Duodenal mucosa (tissue), 2 donors: ENCODE data around the gene LILRB5.
A peak's percentile ranks its signal among the peaks of the same experiment; 100 is the strongest.
"Not testable (repeated sequence)": the region's sequence is repeated elsewhere in the genome, so short reads cannot be mapped to it uniquely, and the experiment has no call there.

ENCODE experiments used
- H3K27ac ChIP-seq: one replicate; pipeline ENCODE4 v1.7.0; 2013; ENCODE audit warnings: low read depth, low read length
- H3K27me3 ChIP-seq, 2 donors: one replicate each; pipeline ENCODE4 v1.7.0; 2013; ENCODE audit warnings: low read length in 2 of 2, control low read depth in 1 of 2; ENCODE audit not compliant: insufficient read depth in 2 of 2, control insufficient read depth in 1 of 2
- H3K36me3 ChIP-seq, 2 donors: one replicate each; pipeline ENCODE4 v1.7.0; 2013; ENCODE audit warnings: low read length in 2 of 2, control low read depth in 1 of 2; ENCODE audit not compliant: insufficient read depth in 2 of 2, control insufficient read depth in 1 of 2
- H3K4me1 ChIP-seq, 2 donors: one replicate each; pipeline ENCODE4 v1.7.0; 2013; ENCODE audit warnings: low read length in 2 of 2, control low read depth in 1 of 2; ENCODE audit not compliant: insufficient read depth in 2 of 2, control insufficient read depth in 1 of 2
- H3K4me3 ChIP-seq, 2 donors: one replicate each; pipeline ENCODE4 v1.7.0; 2013; ENCODE audit warnings: low read length in 2 of 2, low read depth in 1 of 2
- H3K9ac ChIP-seq, 2 donors: one replicate each; pipeline ENCODE4 v1.7.0; 2013; ENCODE audit warnings: low read length in 2 of 2, low read depth in 1 of 2
- H3K9me3 ChIP-seq, 2 donors: one replicate each; pipeline ENCODE4 v1.7.0; 2013; ENCODE audit warnings: low read length in 2 of 2, control low read depth in 1 of 2; ENCODE audit not compliant: control insufficient read depth in 1 of 2

The LILRB5 gene

GRCh38 chr19:54214734-54215133 is 42.3 kb downstream of the LILRB5 start:
- H3K36me3 ChIP-seq, H3K27me3 ChIP-seq, H3K27ac ChIP-seq, H3K9me3 ChIP-seq, H3K4me3 ChIP-seq, H3K9ac ChIP-seq: not testable (repeated sequence)
- peaks cover 13 to 18% of the 10 kb centered on the region in 2 donors for H3K4me1 ChIP-seq

GRCh38 chr19:54214217-54214616 is 42.9 kb downstream of the LILRB5 start:
- H3K9ac ChIP-seq, H3K27ac ChIP-seq, H3K27me3 ChIP-seq, H3K4me3 ChIP-seq, H3K9me3 ChIP-seq, H3K36me3 ChIP-seq: not testable (repeated sequence)
- H3K4me1 ChIP-seq, result peaks cover 19 to 23% of the 10 kb centered on the region in 2 donors

GRCh38 chr19:54211235-54211634 is 45.8 kb downstream of the LILRB5 start:
- H3K9me3 ChIP-seq, result no peaks in the 10 kb centered on the region
- H3K4me1 ChIP-seq, result peaks cover 44 to 53% of the 10 kb centered on the region in 2 donors
- peak overlapping the region; percentile 12 to 52 for H3K4me3 ChIP-seq
- H3K9ac ChIP-seq, result peak overlapping the region in 1 of 2 donors; percentile 25
- no peaks in the 10 kb centered on the region for H3K27me3 ChIP-seq
- peak overlapping the region; percentile 72 for H3K27ac ChIP-seq
- peaks cover 15 to 27% of the 10 kb centered on the region in 2 donors for H3K36me3 ChIP-seq

GRCh38 chr19:54209811-54210494 is 47.1 kb downstream of the LILRB5 start:
- peak overlapping the region; percentile 32 to 51 for H3K4me3 ChIP-seq
- no peaks in the 10 kb centered on the region for H3K27me3 ChIP-seq
- peaks cover 22 to 39% of the 10 kb centered on the region in 2 donors for H3K36me3 ChIP-seq
- H3K9ac ChIP-seq, result peak overlapping the region; percentile 51 to 75
- no peaks in the 10 kb centered on the region for H3K9me3 ChIP-seq
- peak overlapping the region; percentile 83 for H3K27ac ChIP-seq
- peaks cover 51 to 65% of the 10 kb centered on the region in 2 donors for H3K4me1 ChIP-seq

GRCh38 chr19:54209058-54209810 is 47.8 kb downstream of the LILRB5 start:
- Histone ChIP-seq H3K27ac (peak overlapping the region; percentile 83), H3K9ac (peak overlapping the region; percentile 51 to 75), H3K4me1 (peaks cover 58 to 72% of the 10 kb centered on the region in 2 donors), H3K9me3 (no peaks in the 10 kb centered on the region), H3K36me3 (peaks cover 22 to 47% of the 10 kb centered on the region in 2 donors), H3K27me3 (no peaks in the 10 kb centered on the region), H3K4me3 (peak overlapping the region; percentile 25 to 32)

- peaks cover 63 to 77% of the 10 kb centered on the region in 2 donors for H3K4me1 ChIP-seq
- H3K9ac ChIP-seq, result peak overlapping the region; percentile 38 to 51
- H3K9me3 ChIP-seq, result no peaks in the 10 kb centered on the region
- peak overlapping the region; percentile 83 for H3K27ac ChIP-seq
- H3K4me3 ChIP-seq, result no peak overlapping the region
- peaks cover 22 to 52% of the 10 kb centered on the region in 2 donors for H3K36me3 ChIP-seq
- no peaks in the 10 kb centered on the region for H3K27me3 ChIP-seq
Observed at GRCh38 chr19:54208784-54209057, 48.4 kb downstream of the LILRB5 start.

- Histone ChIP-seq H3K4me3 (peak overlapping the region in 1 of 2 donors; percentile 37), H3K4me1 (peaks cover 67 to 82% of the 10 kb centered on the region in 2 donors), H3K9me3 (no peaks in the 10 kb centered on the region), H3K27me3 (no peaks in the 10 kb centered on the region), H3K9ac (peak overlapping the region in 1 of 2 donors; percentile 38), H3K36me3 (peaks cover 24 to 57% of the 10 kb centered on the region in 2 donors), H3K27ac (peak overlapping the region; percentile 83)
Observed at GRCh38 chr19:54207983-54208783, 48.9 kb downstream of the LILRB5 start.

- Histone ChIP-seq H3K9me3 (no peaks in the 10 kb centered on the region), H3K36me3 (peaks cover 30 to 63% of the 10 kb centered on the region in 2 donors), H3K27me3 (no peaks in the 10 kb centered on the region), H3K4me3 (peak overlapping the region in 1 of 2 donors; percentile 37), H3K9ac (peak overlapping the region in 1 of 2 donors; percentile 30), H3K27ac (peak overlapping the region; percentile 53), H3K4me1 (peaks cover 73 to 88% of the 10 kb centered on the region in 2 donors)
Observed at GRCh38 chr19:54207676-54207982, 49.4 kb downstream of the LILRB5 start.

GRCh38 chr19:54207193-54207592 is 49.9 kb downstream of the LILRB5 start:
- H3K27me3 ChIP-seq, H3K9me3 ChIP-seq: not testable (repeated sequence)
- Histone ChIP-seq H3K4me1 (peaks cover 77 to 92% of the 10 kb centered on the region in 2 donors), H3K36me3 (peaks cover 34 to 67% of the 10 kb centered on the region in 2 donors), H3K9ac (peak overlapping the region; percentile 33 to 41), H3K27ac (peak overlapping the region; percentile 53), H3K4me3 (peak overlapping the region in 1 of 2 donors; percentile 37)

- no peaks in the 10 kb centered on the region for H3K9me3 ChIP-seq
- no peaks in the 10 kb centered on the region for H3K27me3 ChIP-seq
- peaks cover 81 to 96% of the 10 kb centered on the region in 2 donors for H3K4me1 ChIP-seq
- H3K4me3 ChIP-seq, result peak overlapping the region; percentile 37 to 41
- peak overlapping the region; percentile 40 for H3K27ac ChIP-seq
- peak overlapping the region; percentile 33 to 41 for H3K9ac ChIP-seq
- peaks cover 38 to 71% of the 10 kb centered on the region in 2 donors for H3K36me3 ChIP-seq
Observed at GRCh38 chr19:54206831-54207177, 50.3 kb downstream of the LILRB5 start.
